CD4-positive, alpha-beta T cell (primary cell): ENCODE results near the gene CHM. TPM values are rescaled to one million over a fixed set of nuclear protein-coding genes. Genes with fewer than 3 reads are reported as not detected.
"Not testable (repeated sequence)": the region's sequence is repeated elsewhere in the genome, so short reads cannot be mapped to it uniquely, and the experiment has no call there.

ENCODE experiments used
- ATAC-seq: fragments of 200-7000 bp; cut with Tn5 transposase; one replicate; pipeline ENCODE4 v1.10.0; 2022; ENCODE audit warnings: mild to moderate bottlenecking; ENCODE audit not compliant: poor library complexity
- CTCF ChIA-PET: fragments of 350-600 bp; sonication (Branson Sonifier 250); formaldehyde crosslinking; loops from one replicate; lab custom pipeline; 2021; ENCODE audit warnings: antibody characterized with exemption, inconsistent platforms; lab: Charles Lee
- POLR2A ChIA-PET: fragments of 350-600 bp; sonication (Branson Sonifier 250); formaldehyde crosslinking; loops from one replicate; lab custom pipeline; 2021; ENCODE audit warnings: antibody characterized with exemption, inconsistent platforms; lab: Charles Lee
- DNase-seq, 14 experiments: peaks; one replicate each; pipeline ENCODE4 v3.0.0-alpha.2; 2013 to 2020; ENCODE audit warnings: mixed read lengths in 2 of 14
- H3K27ac ChIP-seq, 2 donors: one replicate each; pipeline versions ENCODE4 v1.5.1 to v1.7.0; 2013; ENCODE audit warnings: low read length in 2 of 2, low read depth in 1 of 2, mild to moderate bottlenecking in 1 of 2
- H3K27me3 ChIP-seq, 2 experiments: 1 replicate in 1 of 2; 2 replicates in 1 of 2; pipeline versions ENCODE4 v1.6.1 to v1.7.0; 2013; ENCODE audit warnings: low read length in 2 of 2, control low read depth in 1 of 2, mild to moderate bottlenecking in 1 of 2, moderate library complexity in 1 of 2; ENCODE audit not compliant: insufficient read depth in 2 of 2, control insufficient read depth in 1 of 2
- H3K36me3 ChIP-seq: one replicate; pipeline ENCODE4 v1.6.1; 2013; ENCODE audit warnings: low read length, control low read depth; ENCODE audit not compliant: insufficient read depth
- H3K4me1 ChIP-seq: one replicate; pipeline ENCODE4 v1.6.1; 2013; ENCODE audit warnings: low read length, control low read depth; ENCODE audit not compliant: insufficient read depth
- H3K4me3 ChIP-seq: one replicate; pipeline ENCODE4 v1.5.1; 2013; ENCODE audit warnings: mild to moderate bottlenecking, low read length, moderate library complexity
- H3K9me3 ChIP-seq, 2 experiments: 1 replicate in 1 of 2; 2 replicates in 1 of 2; pipeline versions ENCODE4 v1.6.1 to v1.7.0; 2013; ENCODE audit warnings: low read length in 2 of 2, mild to moderate bottlenecking in 2 of 2, control low read depth in 1 of 2, moderate library complexity in 1 of 2; ENCODE audit not compliant: control insufficient read depth in 1 of 2, insufficient read depth in 1 of 2
- H3K27ac Mint-ChIP-seq: one replicate; pipeline ENCODE4 v1.8.0; 2020; ENCODE audit warnings: mixed read lengths
- H3K27me3 Mint-ChIP-seq: one replicate; pipeline ENCODE4 v1.8.0; 2021; ENCODE audit warnings: mixed read lengths
- H3K36me3 Mint-ChIP-seq: one replicate; pipeline ENCODE4 v1.8.0; 2021; ENCODE audit warnings: low read depth, mixed read lengths
- H3K4me1 Mint-ChIP-seq: one replicate; pipeline ENCODE4 v1.8.0; 2021; ENCODE audit warnings: low read depth, mixed read lengths
- H3K4me3 Mint-ChIP-seq: one replicate; pipeline ENCODE4 v1.8.0; 2020; ENCODE audit warnings: mild to moderate bottlenecking, mixed read lengths
- H3K9me3 Mint-ChIP-seq: one replicate; pipeline ENCODE4 v1.8.0; 2020; ENCODE audit warnings: mixed read lengths
- intact Hi-C, 2 experiments: fragments of 100-400 bp; cut with DNase I in 1 of 2; cut with micrococcal nuclease in 1 of 2; formaldehyde crosslinking; loops; one replicate each; pipeline versions ENCODE4 v1.15.1 to v1.9.0; 2023 to 2025; cut with DNase I, micrococcal nuclease
- total RNA-seq, 174 experiments: library from RNA in 2 of 174; stranded (reverse) in 2 of 174; gene quantifications; one replicate each; pipeline ENCODE4 v1.2.3 and lab custom pipeline; 2021 to 2026
- TF ChIP-seq, protein P1 (sequence below): fragments of 200-600 bp; IDR thresholded peaks from one replicate; pipeline ENCODE4 v1.8.0; 2022; ENCODE audit warnings: antibody characterized with exemption, mild to moderate bottlenecking

Gene CHM
- total RNA-seq, 2 experiments from 2014 or later, result 5.1 to 6.3 TPM

DNA sequence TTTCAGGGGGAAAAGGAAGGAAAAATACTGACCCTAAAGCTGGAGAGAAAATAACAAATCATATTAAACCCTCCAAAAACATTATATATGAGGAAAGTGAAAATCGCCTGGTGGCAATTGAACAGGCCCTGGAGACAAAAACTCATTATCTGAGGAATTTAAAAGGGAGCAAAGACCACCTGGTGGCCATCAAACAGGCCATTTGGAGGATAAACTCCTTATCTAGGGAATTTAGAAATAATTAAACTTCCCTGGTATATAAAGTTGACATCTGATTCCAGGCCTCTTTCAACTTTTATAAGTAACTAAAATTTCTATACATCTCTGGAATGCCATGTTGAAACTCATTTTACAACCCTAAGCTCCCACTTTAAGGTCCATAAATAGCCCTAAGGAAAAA, 35.2 kb downstream of the CHM start:
- CTCF ChIA-PET, result no interaction called here
- Mint-ChIP-seq H3K4me3 (no peak overlapping the region), H3K27ac (no peak overlapping the region), H3K27me3 (no peaks in the 10 kb centered on the region), H3K4me1 (peaks cover 18% of the 10 kb centered on the region), H3K36me3 (peaks cover 46% of the 10 kb centered on the region), H3K9me3 (no peaks in the 10 kb centered on the region)
- Histone ChIP-seq H3K4me1 (peaks cover 3% of the 10 kb centered on the region), H3K27me3 (no peaks in the 10 kb centered on the region), H3K27ac (no peak overlapping the region), H3K4me3 (no peak overlapping the region), H3K36me3 (no peaks in the 10 kb centered on the region), H3K9me3 (no peaks in the 10 kb centered on the region)
- TF ChIP-seq, protein P1, sequence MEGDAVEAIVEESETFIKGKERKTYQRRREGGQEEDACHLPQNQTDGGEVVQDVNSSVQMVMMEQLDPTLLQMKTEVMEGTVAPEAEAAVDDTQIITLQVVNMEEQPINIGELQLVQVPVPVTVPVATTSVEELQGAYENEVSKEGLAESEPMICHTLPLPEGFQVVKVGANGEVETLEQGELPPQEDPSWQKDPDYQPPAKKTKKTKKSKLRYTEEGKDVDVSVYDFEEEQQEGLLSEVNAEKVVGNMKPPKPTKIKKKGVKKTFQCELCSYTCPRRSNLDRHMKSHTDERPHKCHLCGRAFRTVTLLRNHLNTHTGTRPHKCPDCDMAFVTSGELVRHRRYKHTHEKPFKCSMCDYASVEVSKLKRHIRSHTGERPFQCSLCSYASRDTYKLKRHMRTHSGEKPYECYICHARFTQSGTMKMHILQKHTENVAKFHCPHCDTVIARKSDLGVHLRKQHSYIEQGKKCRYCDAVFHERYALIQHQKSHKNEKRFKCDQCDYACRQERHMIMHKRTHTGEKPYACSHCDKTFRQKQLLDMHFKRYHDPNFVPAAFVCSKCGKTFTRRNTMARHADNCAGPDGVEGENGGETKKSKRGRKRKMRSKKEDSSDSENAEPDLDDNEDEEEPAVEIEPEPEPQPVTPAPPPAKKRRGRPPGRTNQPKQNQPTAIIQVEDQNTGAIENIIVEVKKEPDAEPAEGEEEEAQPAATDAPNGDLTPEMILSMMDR, result no peak
- POLR2A ChIA-PET, result no interaction called here
- intact Hi-C loops, result no loop called here
- ATAC-seq (no peak), DNase-seq (no peak)

DNA sequence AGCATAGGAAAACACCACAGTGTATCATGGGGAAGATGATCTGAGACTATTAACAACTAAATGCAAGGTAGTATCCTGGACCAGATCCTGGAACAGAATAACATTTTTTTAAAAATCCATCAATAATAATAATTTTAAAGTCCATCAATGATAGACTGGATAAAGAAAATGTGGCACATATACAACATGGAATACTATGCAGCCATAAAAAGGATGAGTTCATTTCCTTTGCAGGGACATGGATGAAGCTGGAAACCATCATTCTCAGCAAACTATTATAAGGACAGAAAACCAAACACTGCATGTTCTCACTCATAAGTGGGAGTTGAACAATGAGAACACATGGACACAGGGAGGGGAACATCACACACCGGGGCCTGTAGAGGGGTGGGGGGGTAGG, 37.6 kb downstream of the CHM start:
- peaks cover 25% of the 10 kb centered on the region for H3K4me1 Mint-ChIP-seq
- H3K27ac Mint-ChIP-seq, H3K36me3 ChIP-seq, DNase-seq, ATAC-seq, H3K27me3 ChIP-seq, intact Hi-C loops, H3K9me3 Mint-ChIP-seq, H3K4me3 ChIP-seq, H3K9me3 ChIP-seq, H3K27ac ChIP-seq, CTCF ChIA-PET, H3K27me3 Mint-ChIP-seq, H3K4me1 ChIP-seq, POLR2A ChIA-PET, H3K4me3 Mint-ChIP-seq: not testable (repeated sequence)
- H3K36me3 Mint-ChIP-seq, result peaks cover 48% of the 10 kb centered on the region

DNA sequence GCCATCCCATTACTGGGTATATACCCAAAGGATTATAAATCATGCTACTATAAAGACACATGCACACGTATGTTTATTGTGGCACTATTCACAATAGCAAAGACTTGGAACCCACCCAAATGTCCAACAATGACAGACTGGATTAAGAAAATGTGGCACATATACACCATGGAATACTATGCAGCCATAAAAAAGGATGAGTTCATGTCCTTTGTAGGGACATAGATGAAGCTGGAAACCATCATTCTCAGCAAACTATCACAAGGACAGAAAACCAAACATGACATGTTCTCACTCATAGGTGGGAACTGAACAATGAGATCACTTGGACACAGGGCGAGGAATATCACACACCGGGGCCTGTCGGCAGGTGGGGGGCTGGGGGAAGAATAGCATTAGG, 39.5 kb downstream of the CHM start:
- DNase-seq, H3K4me3 ChIP-seq, POLR2A ChIA-PET, H3K36me3 ChIP-seq, CTCF ChIA-PET, H3K27ac Mint-ChIP-seq, H3K27me3 Mint-ChIP-seq, intact Hi-C loops, H3K27ac ChIP-seq, H3K4me1 ChIP-seq, H3K9me3 Mint-ChIP-seq, H3K9me3 ChIP-seq, ATAC-seq, H3K4me3 Mint-ChIP-seq, H3K27me3 ChIP-seq: not testable (repeated sequence)
- peaks cover 32% of the 10 kb centered on the region for H3K4me1 Mint-ChIP-seq
- H3K36me3 Mint-ChIP-seq, result peaks cover 37% of the 10 kb centered on the region

DNA sequence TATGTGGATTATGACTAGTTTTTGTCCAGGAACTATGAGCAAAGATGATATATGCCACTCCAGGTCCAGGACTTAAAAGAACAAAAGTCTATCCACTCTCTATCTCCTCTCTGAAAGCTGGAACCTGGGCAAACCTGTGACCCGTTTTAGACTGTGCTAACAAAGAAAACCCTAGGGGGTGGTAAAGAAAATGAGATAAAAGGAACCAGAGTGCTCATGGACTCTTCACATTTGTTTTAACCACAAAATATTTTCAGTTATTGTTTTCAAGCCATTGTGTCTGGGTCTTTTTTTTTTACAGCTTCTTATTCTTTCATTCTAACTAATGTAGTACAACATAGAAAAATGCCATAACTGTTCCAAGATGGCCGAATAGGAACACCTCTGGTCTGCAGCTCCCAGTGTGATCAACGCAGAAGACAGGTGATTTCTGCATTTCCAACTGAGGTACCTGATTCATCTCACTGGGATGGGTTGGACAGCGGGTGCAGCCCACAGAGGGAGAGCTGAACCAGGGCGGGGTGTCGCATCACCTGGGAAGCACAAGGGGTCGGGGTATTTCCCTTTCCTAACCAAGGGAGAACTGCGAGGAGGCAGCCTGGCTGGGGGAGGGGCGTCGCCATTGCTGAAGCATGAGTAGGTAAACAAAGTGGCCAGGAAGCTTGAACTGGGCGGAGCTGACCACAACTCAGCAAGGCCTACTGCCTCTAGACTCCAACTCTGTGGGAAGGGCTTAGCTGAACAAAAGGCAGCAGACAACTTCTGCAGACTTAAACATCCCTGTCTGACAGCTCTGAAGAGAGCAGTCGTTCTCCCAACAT, 45.1 kb downstream of the CHM start:
- H3K4me1 Mint-ChIP-seq, result peaks cover 52% of the 10 kb centered on the region
- Histone ChIP-seq H3K9me3 (no peaks in the 10 kb centered on the region), H3K27ac (no peak overlapping the region), H3K4me3 (no peak overlapping the region), H3K4me1 (peaks cover 13% of the 10 kb centered on the region), H3K36me3 (no peaks in the 10 kb centered on the region), H3K27me3 (no peaks in the 10 kb centered on the region)
- ChIA-PET CTCF (interaction anchor here (0.8 kb wide), 2 partner anchors 28 to 37 kb away, joined by 3 read pairs; no protein-coding TSS in a partner anchor), POLR2A (no interaction called here)
- TF ChIP-seq, protein P1, result no peak
- H3K36me3 Mint-ChIP-seq, result peaks cover 12% of the 10 kb centered on the region
- H3K9me3 Mint-ChIP-seq, result no peaks in the 10 kb centered on the region
- intact Hi-C loops, result no loop called here
- ATAC-seq (peak; percentile 21), DNase-seq (peak in 9 of 14 experiments; percentile 1 to 36 (median 7))
- H3K4me3 Mint-ChIP-seq, result peak overlapping the region; percentile 34
- H3K27me3 Mint-ChIP-seq, result no peaks in the 10 kb centered on the region
- H3K27ac Mint-ChIP-seq, result peak overlapping the region; percentile 47
